Measurements from ENCODE around the gene DLX6.

GRCh38 chr7:96997512-96998032, 7.8 kb upstream of the DLX6 start:
- TF ChIP-seq CTCF (IDR thresholded peaks at IDR 0.05 in 4 of 5, conservative IDR thresholded peaks at IDR 0.05 in 1 of 5): no peak
- TF ChIP-seq POLR2A (IDR thresholded peaks at IDR 0.05): no peak
